Mucosa of stomach (tissue), 1 donor: ENCODE results near the gene RRAGD.

ENCODE experiments used
- H3K27me3 ChIP-seq: one replicate; pipeline ENCODE4 v1.7.0; 2013; ENCODE audit warnings: mild to moderate bottlenecking, low read length; ENCODE audit not compliant: control insufficient read depth, insufficient read depth
- H3K36me3 ChIP-seq: one replicate; pipeline ENCODE4 v1.7.0; 2013; ENCODE audit warnings: low read length; ENCODE audit not compliant: control insufficient read depth, insufficient read depth
- H3K4me1 ChIP-seq: one replicate; pipeline ENCODE4 v1.7.0; 2013; ENCODE audit warnings: mild to moderate bottlenecking, low read length; ENCODE audit not compliant: control insufficient read depth, insufficient read depth
- H3K4me3 ChIP-seq: one replicate; pipeline ENCODE4 v1.7.0; 2013; ENCODE audit warnings: low read length
- H3K9ac ChIP-seq: one replicate; pipeline ENCODE4 v1.7.0; 2013; ENCODE audit warnings: mild to moderate bottlenecking, low read length, moderate library complexity
- H3K9me3 ChIP-seq: one replicate; pipeline ENCODE4 v1.7.0; 2013; ENCODE audit warnings: mild to moderate bottlenecking, low read length, moderate library complexity; ENCODE audit not compliant: control insufficient read depth
- donor health status: Pancreatic carcinoma.

RRAGD gene

GRCh38 chr6:89317067-89317466, 95.0 kb downstream of the RRAGD start:
- Histone ChIP-seq H3K36me3 (no peaks in the 10 kb centered on the region), H3K4me1 (peaks cover 13% of the 10 kb centered on the region), H3K9ac (no peak overlapping the region), H3K9me3 (no peaks in the 10 kb centered on the region), H3K27me3 (no peaks in the 10 kb centered on the region), H3K4me3 (no peak overlapping the region)

DNA sequence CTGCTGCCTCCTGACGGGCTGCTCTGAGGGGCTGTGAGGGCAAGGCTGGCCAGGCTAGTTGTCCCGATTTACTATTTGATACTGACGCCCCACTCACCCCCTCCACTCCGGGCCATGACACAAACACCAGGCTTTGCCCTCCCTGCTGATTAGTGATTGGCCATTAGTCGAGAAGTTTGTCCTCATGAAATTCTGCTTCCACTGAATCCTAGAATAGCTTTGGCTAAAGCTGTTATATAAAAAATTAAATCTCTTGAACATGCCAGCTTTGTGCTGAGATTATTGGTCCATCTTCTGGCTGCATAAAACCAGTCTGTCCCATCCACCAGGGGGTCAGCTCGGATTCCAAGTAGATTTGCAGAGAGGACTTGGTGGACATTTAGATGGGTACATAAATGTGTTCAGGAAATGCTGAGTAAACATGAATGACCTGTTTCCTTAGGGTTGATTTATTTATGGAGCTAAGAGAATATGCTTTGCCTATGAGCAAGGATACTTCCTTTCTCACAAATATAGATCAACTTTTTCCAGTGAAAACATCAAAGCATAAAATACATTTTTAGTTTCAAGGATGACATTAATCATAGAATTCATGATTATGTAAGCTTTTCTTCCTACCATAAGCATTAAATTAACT, 96.7 kb downstream of the RRAGD start, which contains the start of gene GABRR2:
Gene GABRR2 (minus strand): TSS at position 51 of the 637 bp plus-strand sequence. CDS start 134 bp downstream, outside the sequence.
- Histone ChIP-seq H3K9me3 (no peaks in the 10 kb centered on the region), H3K27me3 (no peaks in the 10 kb centered on the region), H3K9ac (no peak within 1 kb of the TSS), H3K4me3 (no peak within 1 kb of the TSS), H3K36me3 (no peaks in the 10 kb centered on the region), H3K4me1 (peaks cover 18% of the 10 kb centered on the region)

- H3K9me3 ChIP-seq: no peaks in the 10 kb centered on the region
- H3K27me3 ChIP-seq: no peaks in the 10 kb centered on the region
- no peaks in the 10 kb centered on the region for H3K36me3 ChIP-seq
- peaks cover 18% of the 10 kb centered on the region for H3K4me1 ChIP-seq
- H3K9ac ChIP-seq: no peak overlapping the region
- no peak overlapping the region for H3K4me3 ChIP-seq
Observed at GRCh38 chr6:89314692-89315091, 97.4 kb downstream of the RRAGD start.
